AG10803 (cell line): ENCODE data around the gene SAMD14.

Source experiments
- DNase-seq: peaks from one replicate; pipeline ENCODE4 v3.0.0; 2010; ENCODE audit warnings: low read depth
- H3K4me3 ChIP-seq: 2 replicates; pipeline ENCODE4 v1.5.1; 2011; ENCODE audit warnings: mild to moderate bottlenecking, low read length, control low read depth
- TF ChIP-seq, protein P1 (sequence below): conservative IDR thresholded peaks from 2 replicates; pipeline ENCODE4 v1.5.1; 2011; ENCODE audit warnings: mild to moderate bottlenecking, low read length, control low read depth, inconsistent platforms

Gene SAMD14

GRCh38 chr17:50114849-50115357, 15.1 kb downstream of the SAMD14 start:
- peak; percentile 64 for DNase-seq
- TF ChIP-seq, protein P1, sequence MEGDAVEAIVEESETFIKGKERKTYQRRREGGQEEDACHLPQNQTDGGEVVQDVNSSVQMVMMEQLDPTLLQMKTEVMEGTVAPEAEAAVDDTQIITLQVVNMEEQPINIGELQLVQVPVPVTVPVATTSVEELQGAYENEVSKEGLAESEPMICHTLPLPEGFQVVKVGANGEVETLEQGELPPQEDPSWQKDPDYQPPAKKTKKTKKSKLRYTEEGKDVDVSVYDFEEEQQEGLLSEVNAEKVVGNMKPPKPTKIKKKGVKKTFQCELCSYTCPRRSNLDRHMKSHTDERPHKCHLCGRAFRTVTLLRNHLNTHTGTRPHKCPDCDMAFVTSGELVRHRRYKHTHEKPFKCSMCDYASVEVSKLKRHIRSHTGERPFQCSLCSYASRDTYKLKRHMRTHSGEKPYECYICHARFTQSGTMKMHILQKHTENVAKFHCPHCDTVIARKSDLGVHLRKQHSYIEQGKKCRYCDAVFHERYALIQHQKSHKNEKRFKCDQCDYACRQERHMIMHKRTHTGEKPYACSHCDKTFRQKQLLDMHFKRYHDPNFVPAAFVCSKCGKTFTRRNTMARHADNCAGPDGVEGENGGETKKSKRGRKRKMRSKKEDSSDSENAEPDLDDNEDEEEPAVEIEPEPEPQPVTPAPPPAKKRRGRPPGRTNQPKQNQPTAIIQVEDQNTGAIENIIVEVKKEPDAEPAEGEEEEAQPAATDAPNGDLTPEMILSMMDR = peak; percentile 79

GRCh38 chr17:50114401-50114800, 15.6 kb downstream of the SAMD14 start:
- no peak for DNase-seq
- H3K4me3 ChIP-seq = no peak overlapping the region
- TF ChIP-seq, protein P1 = no peak

More at GRCh38 chr17:50114849-50115357, 15.1 kb downstream of the SAMD14 start:
- H3K4me3 ChIP-seq = no peak overlapping the region

DNA sequence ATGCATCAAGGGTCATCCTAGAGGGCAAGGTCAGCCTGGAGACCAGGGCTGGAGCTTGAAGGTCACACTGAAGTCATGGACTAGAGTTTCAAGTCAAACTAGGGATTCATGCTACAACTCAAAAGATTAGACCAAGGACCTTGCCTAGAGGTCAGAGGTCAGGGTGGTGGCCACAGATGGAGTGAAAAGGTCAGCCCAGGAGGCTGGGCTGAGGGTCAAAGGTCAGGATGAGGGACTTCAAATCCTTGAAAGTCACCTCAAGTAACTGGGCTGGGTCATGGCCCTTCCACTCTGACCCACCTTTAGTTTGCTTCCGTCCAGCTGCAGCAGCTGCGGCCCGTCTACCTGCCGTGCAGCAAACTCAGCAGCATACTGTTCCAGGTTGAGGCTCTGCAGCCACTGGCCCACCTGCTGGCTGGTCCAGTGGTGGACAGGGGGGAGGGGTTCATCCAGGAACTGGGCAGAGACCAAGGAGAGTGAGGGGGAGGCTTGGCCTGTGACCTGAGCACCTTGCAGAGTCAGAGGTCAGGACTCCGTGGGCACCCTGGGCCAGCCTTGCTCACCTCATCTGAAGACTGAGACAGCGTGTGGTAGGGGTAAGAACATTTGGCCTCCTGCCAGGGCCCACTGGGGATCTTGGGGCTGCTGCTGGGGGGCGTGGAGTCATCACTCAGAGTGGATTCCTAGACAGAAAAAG, 16.2 kb downstream of the SAMD14 start:
- TF ChIP-seq, protein P1 = no peak
- DNase-seq = no peak
- H3K4me3 ChIP-seq = no peak overlapping the region

GRCh38 chr17:50112694-50113093, 17.3 kb downstream of the SAMD14 start:
- TF ChIP-seq, protein P1 = no peak
- DNase-seq = no peak
- no peak overlapping the region for H3K4me3 ChIP-seq

GRCh38 chr17:50111673-50112655, 18.0 kb downstream of the SAMD14 start:
- no peak overlapping the region for H3K4me3 ChIP-seq
- no peak for DNase-seq
- TF ChIP-seq, protein P1 = no peak

- H3K4me3 ChIP-seq = no peak overlapping the region
- no peak for DNase-seq
- TF ChIP-seq, protein P1 = no peak
Measured at GRCh38 chr17:50110591-50111349, 19.2 kb downstream of the SAMD14 start.
